HG03175 (cell line): ENCODE measurements around the gene GARIN5B.
A peak's percentile ranks its signal among the peaks of the same experiment; 100 is the strongest.
"Not testable (repeated sequence)": the region's sequence is repeated elsewhere in the genome, so short reads cannot be mapped to it uniquely, and the experiment has no call there.

Source experiments
- ATAC-seq: cut with Tn5 transposase; IDR thresholded peaks from one replicate; pipeline ENCODE4 v1.9.1; 2021; ENCODE audit warnings: mild to moderate bottlenecking, moderate library complexity; ENCODE audit not compliant: unreplicated experiment

Gene GARIN5B

GRCh38 chr19:55362990-55363716 is at the start of gene GARIN5B:
GARIN5B (minus strand) TSS chr19:55363260; CDS start chr19:55363066, 194 bp downstream.
- no peak for ATAC-seq

DNA sequence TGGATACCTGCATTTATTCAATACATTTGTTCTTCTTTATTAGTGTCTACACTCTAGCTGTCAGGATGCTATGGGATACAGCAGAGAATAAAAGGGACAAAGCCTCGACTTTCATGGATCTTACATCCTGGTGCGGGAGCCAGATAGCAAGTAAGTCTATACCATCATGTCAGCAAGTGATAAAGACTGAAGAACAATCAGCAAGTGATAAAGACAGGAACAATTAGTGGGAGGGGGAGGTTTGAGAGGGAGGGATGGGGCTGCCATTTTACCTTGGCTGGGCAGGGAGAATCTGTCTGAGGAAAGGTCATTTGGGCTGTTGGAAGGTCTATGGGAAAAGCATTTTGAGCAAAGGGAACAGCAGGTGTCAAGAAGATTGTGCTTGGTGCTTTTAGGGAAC is 47.1 kb upstream of the GARIN5B start:
- ATAC-seq, result no peak

DNA sequence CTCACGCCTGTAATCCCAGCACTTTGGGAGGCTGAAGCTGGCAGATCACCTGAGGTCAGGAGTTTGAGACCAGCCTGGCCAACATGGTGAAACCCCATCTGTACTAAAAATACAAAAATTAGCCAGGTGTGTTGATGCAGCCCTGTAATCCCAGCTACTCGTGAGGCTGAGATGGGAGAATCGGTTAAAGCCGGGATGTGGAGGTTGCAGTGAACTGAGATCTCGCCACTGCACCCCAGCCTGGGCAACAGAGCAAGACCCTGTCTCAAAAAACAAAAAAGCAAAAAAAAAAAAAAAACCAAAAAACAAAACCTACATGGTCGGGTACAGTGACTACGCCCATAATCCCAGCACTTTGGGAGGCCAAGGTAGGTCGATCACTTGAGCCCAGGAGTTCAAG is 46.1 kb upstream of the GARIN5B start:
- ATAC-seq, result not testable (repeated sequence)

GRCh38 chr19:55408533-55408872 is 45.4 kb upstream of the GARIN5B start:
- ATAC-seq, result no peak

GRCh38 chr19:55407800-55408532 is 44.9 kb upstream of the GARIN5B start:
- peak; percentile 90 for ATAC-seq

DNA sequence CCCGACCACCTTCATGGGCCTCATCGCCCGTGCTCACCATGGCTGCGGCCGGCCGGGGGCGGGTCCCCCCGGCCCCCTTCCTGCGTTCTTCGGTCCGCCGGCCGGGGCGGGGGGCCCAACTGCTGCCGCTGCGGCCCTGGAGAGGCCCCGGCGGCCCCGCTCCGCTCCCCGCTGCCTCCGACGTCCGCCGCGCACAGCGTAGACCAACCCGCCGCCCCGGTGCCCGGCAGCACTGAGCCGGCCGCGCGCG is 44.4 kb upstream of the GARIN5B start, which contains the start of gene UBE2S:
Gene UBE2S, minus strand, starts transcription at position 239 of the 250 bp plus-strand sequence. Its CDS starts 199 bp downstream, at position 40.
- ATAC-seq, result not testable (repeated sequence)

- ATAC-seq, result peak; percentile 3
These were observed 43.9 kb upstream of the GARIN5B start for GRCh38 chr19:55406826-55407549.

GRCh38 chr19:55406091-55406825 is 43.2 kb upstream of the GARIN5B start:
- no peak for ATAC-seq

GRCh38 chr19:55405638-55406037 is 42.6 kb upstream of the GARIN5B start:
- ATAC-seq, result no peak

DNA sequence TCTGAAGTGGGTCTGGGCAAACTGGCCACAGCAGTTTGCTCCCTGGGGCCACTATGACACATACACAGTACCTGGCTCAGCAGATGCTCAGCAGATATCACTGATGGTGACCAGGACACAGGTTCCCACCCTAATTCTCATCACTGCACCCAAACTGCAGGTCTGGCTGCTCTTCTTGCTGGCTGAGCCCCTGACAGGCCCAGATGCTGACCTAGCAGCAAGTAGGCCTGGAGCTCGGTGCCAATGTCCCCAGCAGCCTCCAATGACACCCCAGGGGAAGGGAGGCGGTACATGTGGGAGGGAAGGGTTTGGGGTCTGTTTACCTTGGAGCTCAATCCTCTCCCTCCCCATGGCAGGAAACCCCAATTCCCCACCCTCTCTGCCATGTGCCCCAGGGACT is 39.4 kb upstream of the GARIN5B start:
- ATAC-seq, result no peak

GRCh38 chr19:55401390-55401789 is 38.3 kb upstream of the GARIN5B start:
- not testable (repeated sequence) for ATAC-seq

DNA sequence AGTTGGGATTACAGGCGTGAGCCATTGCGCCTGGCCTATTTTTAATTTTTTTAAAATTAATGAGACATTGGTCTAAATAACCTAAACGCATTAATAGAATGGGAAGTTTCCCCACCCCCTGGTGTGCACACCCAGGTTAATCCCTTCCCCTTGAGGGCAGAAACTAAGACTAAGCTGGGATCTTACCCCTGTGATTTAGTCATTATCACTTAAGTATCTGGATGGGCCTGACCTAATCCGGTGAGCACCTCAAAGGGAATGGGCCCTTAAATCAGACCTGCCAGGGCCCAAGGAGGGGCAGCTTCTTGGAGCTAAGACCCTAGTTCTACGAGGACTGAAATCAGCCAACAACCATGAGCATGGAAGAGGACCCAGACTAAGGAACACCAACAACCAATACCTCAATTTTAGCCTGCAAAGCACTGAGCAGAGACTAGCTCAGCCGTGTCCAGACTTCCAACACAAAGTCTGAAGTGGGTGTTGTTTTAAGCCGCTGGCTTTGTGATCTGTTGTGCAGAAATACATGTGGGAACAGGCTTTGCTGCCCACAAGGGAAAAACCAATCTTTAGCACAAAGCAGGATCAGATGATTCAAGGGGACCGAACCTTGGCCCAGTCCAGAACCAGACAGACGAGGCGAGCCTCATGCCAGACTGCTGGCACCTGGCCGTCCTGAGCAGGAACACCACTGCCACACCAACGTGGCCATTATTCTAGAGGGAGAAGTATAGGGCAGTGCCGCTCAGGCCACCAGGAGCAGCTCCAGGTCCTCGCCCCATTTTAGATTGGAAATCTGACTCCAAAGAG is 37.4 kb upstream of the GARIN5B start:
- ATAC-seq, result no peak

GRCh38 chr19:55398200-55398925 is 35.3 kb upstream of the GARIN5B start:
- no peak for ATAC-seq

DNA sequence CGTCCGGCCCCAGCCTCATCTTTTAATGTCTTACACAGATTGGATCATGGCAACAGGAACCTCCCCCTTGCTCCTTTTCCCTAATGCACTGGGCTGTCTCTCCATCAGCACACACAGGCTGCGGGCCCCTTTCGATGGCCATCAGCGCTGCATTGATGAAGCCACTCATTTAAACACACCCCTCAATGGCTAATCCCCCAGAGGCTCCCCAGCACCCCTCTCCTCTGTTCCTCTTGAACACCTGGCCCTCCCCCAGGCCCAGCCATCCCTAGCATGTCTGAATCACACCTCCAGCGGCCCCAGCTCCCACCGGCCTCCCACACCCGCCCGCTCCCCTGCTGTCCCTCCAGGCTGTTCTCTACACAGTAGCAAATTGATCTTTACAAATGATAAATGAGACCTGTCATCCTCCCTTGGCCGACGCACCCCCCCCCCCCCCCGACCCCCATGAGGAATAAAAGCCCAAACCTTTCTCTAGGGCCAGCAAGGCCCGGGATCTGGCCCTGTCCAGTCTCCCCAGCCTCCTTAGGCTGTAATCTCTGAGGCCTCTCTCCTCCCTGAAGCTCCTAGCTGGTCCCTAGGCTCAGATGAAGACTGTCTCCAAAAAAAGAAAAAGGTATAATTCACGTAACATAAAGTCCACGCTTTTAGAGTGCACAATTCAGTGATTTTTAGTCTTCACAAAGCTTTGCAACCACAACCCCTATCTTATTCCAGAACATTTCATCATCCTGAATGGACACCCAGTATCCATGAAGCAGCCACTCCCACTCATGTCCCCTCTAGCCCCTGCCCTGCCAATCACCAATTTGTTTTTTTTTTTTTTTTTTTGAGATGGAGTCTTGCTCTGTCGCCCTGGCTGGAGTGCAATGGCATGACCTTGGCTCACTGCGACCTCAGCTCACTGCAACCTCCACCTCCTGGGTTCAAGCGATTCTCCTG is 30.0 kb upstream of the GARIN5B start:
- ATAC-seq, result no peak

GRCh38 chr19:55391702-55392615 is 28.9 kb upstream of the GARIN5B start:
- ATAC-seq, result no peak

DNA sequence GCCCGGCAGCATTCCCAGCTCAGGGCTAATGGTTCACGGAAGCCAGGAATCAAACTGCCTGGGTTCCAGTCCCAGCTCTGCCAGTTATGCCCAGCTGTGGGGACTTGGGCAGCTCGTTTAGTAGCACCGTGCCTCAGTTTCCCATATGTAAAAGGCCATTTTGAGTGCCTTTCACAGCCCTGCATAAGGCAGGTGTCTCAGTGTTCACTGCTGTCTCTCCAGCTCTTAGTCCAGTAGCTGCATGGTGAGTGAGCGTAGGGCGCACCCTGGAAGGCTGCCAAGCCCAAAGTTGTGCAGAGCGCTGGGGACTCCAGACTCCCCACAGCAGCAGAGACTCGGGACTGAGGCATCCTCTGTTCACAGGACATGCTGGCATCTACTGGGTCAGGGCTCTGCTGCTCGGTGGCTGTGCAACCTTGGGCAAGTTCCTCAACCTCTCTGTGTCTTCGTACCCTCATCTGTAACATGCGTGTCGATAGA is 28.2 kb upstream of the GARIN5B start:
- ATAC-seq, result no peak

GRCh38 chr19:55390461-55390880 is 27.4 kb upstream of the GARIN5B start:
- ATAC-seq, result no peak
